ENCODE results near the gene COMMD4.

Gene COMMD4

GRCh38 chr15:75355369-75355768 is 19.5 kb downstream of the COMMD4 start:
- in situ Hi-C loops (cut with HindIII; ENCODE audit: low sequenced_read_pairs), result no loop called here

DNA sequence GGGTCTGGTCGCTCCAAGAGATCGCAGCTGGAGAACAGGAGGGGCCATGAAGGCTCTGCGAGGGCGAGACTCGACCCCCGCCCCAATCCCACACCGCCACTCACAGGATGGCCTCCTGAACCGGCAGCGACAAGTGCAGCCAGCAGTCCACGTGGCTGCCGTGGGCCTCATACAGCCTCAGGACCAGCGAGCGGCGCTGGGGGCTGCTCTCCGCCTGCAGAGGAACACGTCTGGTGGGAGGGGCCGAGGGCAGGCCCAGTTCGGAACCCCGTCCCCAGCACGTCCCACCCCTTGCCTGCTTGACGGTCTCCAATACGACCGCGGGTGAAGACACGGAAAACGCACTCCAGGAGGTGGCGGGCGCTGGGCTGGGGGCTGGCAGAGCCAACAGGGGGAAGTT is 20.1 kb downstream of the COMMD4 start:
- in situ Hi-C loops (cut with HindIII; ENCODE audit: low sequenced_read_pairs), result no loop called here

DNA sequence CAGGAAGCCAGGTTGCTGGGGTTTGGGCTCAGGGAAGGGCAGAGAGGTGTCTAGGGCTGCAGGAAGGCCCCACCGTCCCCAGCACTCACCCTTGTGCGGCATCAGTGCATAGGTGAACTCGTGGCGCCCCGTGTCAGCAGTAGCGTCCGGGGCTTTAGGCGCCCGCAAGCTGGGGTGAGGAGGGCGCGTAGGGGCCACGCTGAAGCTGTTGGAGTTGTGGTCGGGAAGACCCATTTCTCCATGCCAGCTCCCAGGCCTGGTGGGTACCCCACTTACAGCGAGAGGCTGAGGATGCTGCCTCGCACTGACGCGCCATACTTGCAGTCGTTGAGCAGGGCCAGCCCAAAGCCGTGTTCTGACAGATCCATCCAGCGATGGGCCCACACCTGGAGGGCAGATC is 20.7 kb downstream of the COMMD4 start:
- in situ Hi-C loops (cut with HindIII; ENCODE audit: low sequenced_read_pairs), result no loop called here

- in situ Hi-C loops (cut with HindIII; ENCODE audit: low sequenced_read_pairs), result no loop called here
These were observed 22.3 kb downstream of the COMMD4 start for GRCh38 chr15:75357976-75358673.

DNA sequence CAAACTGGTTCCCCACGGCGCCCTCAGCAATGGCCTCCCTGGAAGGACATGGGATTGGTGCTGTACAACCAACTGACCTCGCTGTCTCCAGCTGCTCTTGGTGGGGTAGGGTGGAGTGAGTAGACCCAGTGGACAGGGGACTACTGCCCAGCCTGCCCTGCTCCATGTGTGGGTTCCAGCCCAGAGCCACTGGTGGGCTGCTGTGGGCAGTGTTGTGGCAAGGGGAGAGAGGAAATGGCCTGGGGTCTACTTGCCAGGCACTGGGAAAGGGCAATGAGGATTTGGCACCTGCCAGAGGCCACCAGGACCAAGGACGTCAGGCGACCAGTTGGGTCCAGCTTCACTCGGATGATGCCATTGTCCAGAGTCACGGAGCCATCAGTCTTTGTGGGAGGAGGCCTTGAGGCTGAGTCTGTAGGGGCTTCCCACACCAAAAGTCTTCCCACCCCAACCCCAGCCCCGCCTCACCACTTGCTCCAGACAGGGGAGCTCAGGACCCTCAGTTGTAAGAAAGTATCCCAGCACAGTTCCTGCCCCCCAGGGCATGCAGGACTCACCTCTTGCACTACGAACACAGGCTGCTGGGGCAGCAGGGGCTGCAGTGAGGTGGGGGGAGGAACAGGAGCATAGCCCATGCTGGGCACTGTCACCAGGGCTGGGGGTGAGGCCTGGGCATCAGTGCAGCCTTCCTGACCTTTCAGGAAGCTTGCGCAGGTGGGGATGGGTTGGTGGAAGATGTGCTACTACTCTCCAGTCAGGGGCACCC is 23.1 kb downstream of the COMMD4 start:
- in situ Hi-C loops (cut with HindIII; ENCODE audit: low sequenced_read_pairs), result no loop called here

DNA sequence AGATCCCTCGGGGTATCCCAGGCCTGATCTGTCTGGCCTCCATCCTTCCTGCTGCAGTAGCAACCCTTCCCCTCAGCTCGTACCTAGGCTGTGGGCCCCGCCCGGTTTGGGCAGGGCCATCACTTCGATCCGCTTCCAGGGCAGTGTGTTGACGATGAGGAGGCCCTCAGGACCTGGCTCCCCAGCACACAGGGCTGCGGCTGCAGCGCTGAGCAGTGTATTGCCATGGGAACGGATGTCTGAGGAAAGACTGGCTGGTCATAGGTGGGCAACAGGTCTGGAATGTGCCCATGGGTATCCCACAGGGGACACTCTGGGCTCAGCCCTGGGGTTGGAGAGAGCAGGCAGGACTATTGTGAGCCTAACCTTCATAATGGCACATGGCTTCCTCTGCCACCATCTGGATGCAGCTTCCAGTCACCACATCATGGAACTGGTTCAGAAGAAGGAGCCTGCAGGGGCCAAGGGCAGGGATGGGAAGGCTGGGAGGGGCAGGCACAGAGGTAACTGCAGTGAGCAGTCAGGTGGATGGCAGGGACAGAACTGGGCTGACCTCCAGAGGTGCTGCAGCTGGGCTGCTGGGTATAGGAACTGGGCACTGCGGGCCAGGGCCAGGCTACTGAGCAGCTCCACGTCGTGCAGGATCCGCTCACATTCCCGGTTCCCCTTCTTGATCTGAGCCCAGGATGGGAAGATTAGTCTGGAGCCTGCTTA is 23.8 kb downstream of the COMMD4 start:
- in situ Hi-C loops (cut with HindIII; ENCODE audit: low sequenced_read_pairs), result no loop called here

- in situ Hi-C loops (cut with HindIII; ENCODE audit: low sequenced_read_pairs), result no loop called here
These were observed 24.5 kb downstream of the COMMD4 start for GRCh38 chr15:75360391-75360790.

GRCh38 chr15:75360856-75361255 is 25.0 kb downstream of the COMMD4 start:
- in situ Hi-C loops (cut with HindIII; ENCODE audit: low sequenced_read_pairs), result no loop called here

DNA sequence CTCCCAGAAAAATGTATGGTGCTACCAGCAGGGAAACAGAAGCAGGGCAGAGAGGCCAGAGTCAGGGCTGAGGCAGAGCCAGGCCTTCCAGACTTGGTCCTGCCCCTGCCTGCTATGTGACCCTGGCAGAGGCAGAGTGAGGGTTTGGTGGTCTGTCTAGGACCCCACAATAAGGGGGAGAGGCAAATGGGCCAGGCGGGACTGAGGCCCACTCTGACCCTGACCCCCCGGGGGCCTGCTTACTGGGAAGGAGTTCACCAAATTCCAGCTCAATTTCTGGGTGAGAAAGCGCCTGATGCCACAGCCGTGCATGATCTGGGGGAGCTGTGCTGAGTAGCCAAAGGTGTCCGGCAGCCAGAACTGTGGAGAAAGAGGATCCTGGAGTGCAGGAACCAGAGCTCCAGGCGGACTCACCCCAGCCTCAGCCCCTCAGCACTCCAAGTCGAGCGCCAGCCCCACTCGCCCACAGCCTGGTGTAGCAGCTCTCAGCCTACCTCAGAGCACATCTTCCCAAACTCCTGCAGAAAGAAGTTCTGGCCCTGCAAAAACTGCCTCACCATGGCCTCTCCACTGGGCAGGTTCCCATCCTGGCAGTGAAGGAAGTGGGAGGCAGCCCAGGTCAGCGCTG is 25.6 kb downstream of the COMMD4 start:
- in situ Hi-C loops (cut with HindIII; ENCODE audit: low sequenced_read_pairs), result no loop called here

GRCh38 chr15:75361989-75362641 is 26.3 kb downstream of the COMMD4 start:
- in situ Hi-C loops (cut with HindIII; ENCODE audit: low sequenced_read_pairs), result no loop called here

GRCh38 chr15:75362642-75363249 is 26.9 kb downstream of the COMMD4 start:
- in situ Hi-C loops (cut with HindIII; ENCODE audit: low sequenced_read_pairs), result no loop called here

- in situ Hi-C loops (cut with HindIII; ENCODE audit: low sequenced_read_pairs), result no loop called here
These were observed 27.9 kb downstream of the COMMD4 start for GRCh38 chr15:75363786-75364185.

GRCh38 chr15:75364881-75365280 is 29.0 kb downstream of the COMMD4 start:
- in situ Hi-C loops (cut with HindIII; ENCODE audit: low sequenced_read_pairs), result no loop called here

- in situ Hi-C loops (cut with HindIII; ENCODE audit: low sequenced_read_pairs), result no loop called here
These were observed 30.3 kb downstream of the COMMD4 start for GRCh38 chr15:75366163-75366562.

GRCh38 chr15:75367006-75367405 is 31.1 kb downstream of the COMMD4 start:
- in situ Hi-C loops (cut with HindIII; ENCODE audit: low sequenced_read_pairs), result no loop called here

DNA sequence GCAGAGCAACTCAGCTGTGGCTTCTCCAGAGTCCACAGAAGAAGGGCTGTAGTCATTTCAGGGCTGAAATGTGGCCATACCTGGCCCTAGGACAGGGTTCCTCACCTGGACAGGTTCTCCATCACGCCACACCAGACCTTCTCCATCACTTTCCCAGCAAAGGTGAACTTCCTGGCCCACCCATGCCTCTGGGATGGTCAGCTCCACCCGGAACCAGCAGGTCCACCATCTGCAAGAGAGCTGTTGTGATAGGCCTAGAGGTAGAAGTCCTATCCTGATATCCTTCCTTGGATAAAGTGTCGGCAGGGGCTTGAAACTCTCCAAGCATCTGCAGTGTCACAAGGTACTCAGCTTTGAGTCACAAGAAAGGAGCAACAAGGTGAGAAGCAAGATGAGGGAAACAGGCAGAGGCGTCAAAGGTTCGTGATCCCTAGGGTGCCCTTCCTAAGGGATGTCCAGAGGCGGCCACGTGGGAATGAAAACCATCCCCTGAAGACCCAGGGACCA is 31.6 kb downstream of the COMMD4 start:
- in situ Hi-C loops (cut with HindIII; ENCODE audit: low sequenced_read_pairs), result no loop called here

DNA sequence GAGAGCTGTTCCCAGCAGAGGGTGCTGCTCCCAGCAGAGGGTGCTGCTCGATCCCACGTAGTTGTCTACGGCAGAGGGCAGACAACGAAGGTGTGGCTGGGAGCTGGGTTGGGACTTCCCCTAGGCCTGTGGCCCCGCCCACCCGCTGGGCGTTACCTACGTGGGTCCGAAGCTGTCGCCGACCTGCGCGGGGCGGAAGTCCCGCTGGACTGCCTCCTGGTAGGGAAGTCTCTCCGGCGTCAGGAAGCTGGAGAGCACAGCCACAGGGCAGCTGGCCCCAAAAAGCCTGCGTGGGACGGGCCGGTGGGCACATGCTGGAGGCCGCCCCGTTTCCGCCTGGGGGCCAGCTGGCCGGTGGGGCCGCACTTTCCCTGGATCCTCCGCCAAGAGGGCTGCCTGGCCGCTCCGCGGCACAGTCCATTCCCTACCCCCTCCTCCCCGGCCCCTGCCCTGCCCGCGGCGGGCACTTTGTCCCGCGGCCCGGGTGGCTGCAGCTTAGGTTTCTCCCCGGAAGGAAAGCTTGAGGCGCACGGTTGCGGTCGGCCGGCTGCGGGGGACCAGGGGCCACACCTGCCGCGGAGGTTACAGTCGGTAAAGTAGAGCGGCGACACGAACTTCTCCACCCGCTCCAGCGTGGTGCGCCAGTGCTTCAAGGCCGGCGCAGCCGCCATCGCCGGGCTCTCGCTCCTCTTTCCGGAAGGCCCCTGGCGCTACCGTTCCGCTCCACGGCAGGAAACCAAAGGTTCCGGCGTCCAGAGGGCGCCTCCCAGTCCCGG is 32.2 kb downstream of the COMMD4 start, which contains the start of gene MAN2C1:
MAN2C1 (minus strand) TSS at position 695 of the 776 bp plus-strand sequence; CDS start at position 671, 24 bp downstream.
- in situ Hi-C loops (cut with HindIII; ENCODE audit: low sequenced_read_pairs), result no loop called here

GRCh38 chr15:75368689-75369239 is 32.9 kb downstream of the COMMD4 start:
- in situ Hi-C loops (cut with HindIII; ENCODE audit: low sequenced_read_pairs), result no loop called here
